A673 (cell line): ENCODE data around the gene PLPP2. TPM values are rescaled to one million over a fixed set of nuclear protein-coding genes. Genes with fewer than 3 reads are reported as not detected.

Source experiments
- BruUV-seq: library from RNA; stranded (reverse); fragments of 400-500 nt; replicated peaks from 2 replicates; lab custom pipeline; 2021; lab: Mats Ljungman, UMichigan
- CTCF ChIA-PET: fragments of 300-600 bp; sonication (Branson Sonifier 250); formaldehyde crosslinking; loops from one replicate; lab custom pipeline; 2022; ENCODE audit warnings: antibody characterized with exemption; lab: Charles Lee
- POLR2A ChIA-PET: fragments of 300-600 bp; sonication (Branson Sonifier 250); formaldehyde crosslinking; loops from one replicate; lab custom pipeline; 2022; ENCODE audit warnings: antibody characterized with exemption; ENCODE audit not compliant: low non-redundant PET; lab: Charles Lee
- DNase-seq: peaks from one replicate; pipeline ENCODE4 v3.0.0-alpha.2; 2015; ENCODE audit warnings: low spot score
- H3K27ac ChIP-seq: fragments of 200-600 bp; sonication (generic); 2 replicates; pipeline ENCODE4 v1.5.1; 2016; ENCODE audit warnings: mixed run types, low read depth, mild to moderate bottlenecking, mixed read lengths, antibody characterized with exemption, low read length; ENCODE audit not compliant: poor library complexity, severe bottlenecking
- H3K27me3 ChIP-seq: fragments of 200-600 bp; sonication (generic); replicated peaks from 2 replicates; pipeline ENCODE4 v1.6.1; 2017; ENCODE audit warnings: mixed run types, low read depth, mild to moderate bottlenecking, mixed read lengths, antibody characterized with exemption, low read length; ENCODE audit not compliant: insufficient read depth, poor library complexity
- H3K36me3 ChIP-seq: fragments of 200-600 bp; sonication (generic); 2 replicates; pipeline ENCODE4 v1.6.1; 2016; ENCODE audit warnings: mixed run types, mild to moderate bottlenecking, mixed read lengths, antibody characterized with exemption, low read length; ENCODE audit not compliant: insufficient read depth, poor library complexity, severe bottlenecking
- H3K4me1 ChIP-seq: fragments of 200-600 bp; sonication (generic); 2 replicates; pipeline ENCODE4 v1.6.1; 2017; ENCODE audit warnings: mixed run types, mild to moderate bottlenecking, mixed read lengths, antibody characterized with exemption, low read length; ENCODE audit not compliant: insufficient read depth, poor library complexity, severe bottlenecking
- H3K4me3 ChIP-seq: fragments of 200-600 bp; sonication (generic); 2 replicates; pipeline ENCODE4 v1.5.1; 2016; ENCODE audit warnings: low read depth, mixed run types, mild to moderate bottlenecking, mixed read lengths, low read length; ENCODE audit not compliant: poor library complexity, severe bottlenecking
- H3K9me3 ChIP-seq: fragments of 200-600 bp; sonication (generic); 2 replicates; pipeline ENCODE4 v1.6.1; 2016; ENCODE audit warnings: mixed run types, low read depth, mild to moderate bottlenecking, mixed read lengths, antibody characterized with exemption, low read length; ENCODE audit not compliant: poor library complexity, severe bottlenecking
- EZH2 ChIP-seq: fragments of 200-600 bp; sonication (generic); IDR thresholded peaks from 2 replicates; pipeline ENCODE4 v1.6.1; 2017; ENCODE audit warnings: borderline replicate concordance, low read depth, mild to moderate bottlenecking, mixed read lengths, antibody characterized with exemption, low read length; ENCODE audit not compliant: poor library complexity, severe bottlenecking
- intact Hi-C: fragments of 100-400 bp; cut with micrococcal nuclease; formaldehyde crosslinking; loops from one replicate; pipeline ENCODE4 v1.10.0; 2022; ENCODE audit not compliant: unreplicated experiment
- total RNA-seq: library from RNA; stranded (reverse); gene quantifications from 2 replicates; pipeline ENCODE4 v1.2.3, GENCODE V29; 2021
- TF ChIP-seq, protein P1 (sequence below): fragments of 300-800, 200-600 bp; sonication (generic); conservative IDR thresholded peaks from 2 replicates; pipeline ENCODE4 v1.5.1; 2017; ENCODE audit warnings: low read depth, mild to moderate bottlenecking, antibody characterized with exemption, low read length, moderate library complexity, mixed read lengths

The PLPP2 gene
- total RNA-seq, 1 experiment from 2014 or later: 2.6 TPM

DNA sequence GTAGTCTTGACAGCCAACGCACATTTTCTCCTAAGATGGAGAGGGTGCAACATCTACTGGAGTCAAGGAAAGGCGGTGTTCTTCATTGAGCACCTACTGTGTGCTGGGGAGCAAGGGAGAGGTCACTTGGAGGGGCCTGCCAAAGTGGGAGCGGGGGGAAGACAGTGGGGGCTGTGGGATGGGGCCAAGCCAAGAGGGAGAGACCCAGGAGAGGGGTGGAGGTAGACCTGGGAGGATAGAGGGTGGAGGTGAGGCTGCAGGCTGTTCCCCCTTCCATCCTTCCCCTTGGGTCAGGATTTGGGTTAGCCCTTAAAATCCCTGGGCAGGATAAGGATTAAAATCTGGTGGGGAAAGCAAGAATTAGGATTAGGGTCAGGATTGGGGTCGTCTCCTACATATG lies 1.7 kb upstream of the PLPP2 start:
- Histone ChIP-seq H3K27ac (no peak overlapping the region), H3K9me3 (no peaks in the 10 kb centered on the region), H3K27me3 (peaks cover 32% of the 10 kb centered on the region), H3K4me3 (no peak overlapping the region), H3K36me3 (no peaks in the 10 kb centered on the region), H3K4me1 (peaks cover 8% of the 10 kb centered on the region)
- POLR2A ChIA-PET: no interaction called here
- no TSS peak for BruUV-seq
- intact Hi-C loops: no loop called here
- no peak for TF ChIP-seq EZH2
- TF ChIP-seq, protein P1, sequence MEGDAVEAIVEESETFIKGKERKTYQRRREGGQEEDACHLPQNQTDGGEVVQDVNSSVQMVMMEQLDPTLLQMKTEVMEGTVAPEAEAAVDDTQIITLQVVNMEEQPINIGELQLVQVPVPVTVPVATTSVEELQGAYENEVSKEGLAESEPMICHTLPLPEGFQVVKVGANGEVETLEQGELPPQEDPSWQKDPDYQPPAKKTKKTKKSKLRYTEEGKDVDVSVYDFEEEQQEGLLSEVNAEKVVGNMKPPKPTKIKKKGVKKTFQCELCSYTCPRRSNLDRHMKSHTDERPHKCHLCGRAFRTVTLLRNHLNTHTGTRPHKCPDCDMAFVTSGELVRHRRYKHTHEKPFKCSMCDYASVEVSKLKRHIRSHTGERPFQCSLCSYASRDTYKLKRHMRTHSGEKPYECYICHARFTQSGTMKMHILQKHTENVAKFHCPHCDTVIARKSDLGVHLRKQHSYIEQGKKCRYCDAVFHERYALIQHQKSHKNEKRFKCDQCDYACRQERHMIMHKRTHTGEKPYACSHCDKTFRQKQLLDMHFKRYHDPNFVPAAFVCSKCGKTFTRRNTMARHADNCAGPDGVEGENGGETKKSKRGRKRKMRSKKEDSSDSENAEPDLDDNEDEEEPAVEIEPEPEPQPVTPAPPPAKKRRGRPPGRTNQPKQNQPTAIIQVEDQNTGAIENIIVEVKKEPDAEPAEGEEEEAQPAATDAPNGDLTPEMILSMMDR: no peak
- CTCF ChIA-PET: no interaction called here
- DNase-seq: no peak

DNA sequence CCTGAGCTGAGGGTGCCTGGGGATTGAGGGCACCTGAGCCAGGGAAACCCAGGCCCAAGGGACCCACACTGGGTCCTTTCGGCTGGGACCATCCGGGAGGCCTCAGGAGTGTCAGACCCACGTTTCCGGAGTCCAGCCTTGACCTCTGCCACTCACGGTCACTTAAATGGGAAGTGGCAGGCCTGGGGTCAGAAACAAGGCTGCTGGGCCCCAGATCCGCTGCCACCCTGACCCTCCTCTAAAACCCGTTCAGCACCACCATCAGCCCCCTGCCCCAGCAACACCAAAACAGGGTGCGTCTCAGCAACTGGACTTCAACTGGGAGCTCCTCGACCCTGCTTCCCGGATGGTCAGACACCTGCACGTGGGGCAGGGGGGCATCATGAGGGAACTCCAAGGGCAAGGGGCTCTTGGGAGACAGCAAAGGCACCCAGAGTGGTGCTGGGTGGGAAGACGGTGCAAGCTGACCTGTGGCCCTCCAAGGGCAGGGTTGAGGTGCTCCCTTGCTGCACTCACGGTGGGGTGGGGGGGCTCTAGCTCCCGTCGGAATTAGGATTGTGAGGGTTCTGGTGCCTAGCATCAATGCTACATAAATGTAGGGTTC lies 1.2 kb upstream of the PLPP2 start:
- H3K4me3 ChIP-seq: no peak overlapping the region
- TF ChIP-seq, protein P1: no peak
- no peak for TF ChIP-seq EZH2
- intact Hi-C loops: no loop called here
- no peak for DNase-seq
- ChIA-PET POLR2A (no interaction called here), CTCF (no interaction called here)
- H3K4me1 ChIP-seq: peaks cover 8% of the 10 kb centered on the region
- no TSS peak for BruUV-seq
- no peaks in the 10 kb centered on the region for H3K36me3 ChIP-seq
- H3K9me3 ChIP-seq: no peaks in the 10 kb centered on the region
- peaks cover 32% of the 10 kb centered on the region for H3K27me3 ChIP-seq
- no peak overlapping the region for H3K27ac ChIP-seq

DNA sequence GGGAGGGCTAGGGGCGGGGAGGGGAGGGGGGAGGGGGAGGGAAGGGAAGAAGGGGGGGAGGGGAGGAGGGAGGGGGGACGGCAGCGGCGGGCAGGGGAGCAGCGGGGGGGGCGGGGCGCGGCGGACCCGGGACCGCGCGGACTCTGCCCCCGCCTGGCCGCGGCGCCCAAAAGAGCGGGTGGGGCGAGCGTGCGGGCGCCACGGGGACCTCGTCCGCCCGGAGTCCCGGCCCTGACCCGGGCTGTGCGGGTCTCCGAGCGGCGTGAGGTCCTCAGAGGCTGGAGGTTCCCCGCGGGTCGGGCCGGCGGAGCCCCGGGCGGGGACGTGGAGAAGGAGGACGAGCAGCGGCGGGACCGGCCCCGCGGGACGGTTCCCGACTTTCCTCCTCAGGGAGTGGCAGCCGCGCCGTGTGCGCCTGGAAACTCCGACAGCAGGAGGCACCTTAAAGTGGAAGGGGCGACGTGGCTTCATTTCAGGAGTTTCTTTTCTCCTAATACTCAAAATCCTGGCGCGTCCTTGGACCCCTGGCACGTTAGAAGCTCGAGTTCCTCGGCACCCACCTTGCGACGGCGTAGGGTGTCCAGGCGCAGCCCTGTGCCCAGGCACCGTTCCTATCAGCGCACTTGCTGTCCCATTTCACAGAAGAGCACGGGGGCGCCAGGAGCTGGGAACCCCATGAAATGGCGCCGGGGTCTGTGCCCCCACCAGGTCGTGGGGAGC lies 518 bp upstream of the PLPP2 start:
- Histone ChIP-seq H3K27me3 (peaks cover 32% of the 10 kb centered on the region), H3K9me3 (no peaks in the 10 kb centered on the region), H3K4me1 (peaks cover 8% of the 10 kb centered on the region), H3K36me3 (no peaks in the 10 kb centered on the region), H3K27ac (no peak overlapping the region), H3K4me3 (no peak overlapping the region)
- intact Hi-C loops: no loop called here
- TF ChIP-seq, protein P1: no peak
- TF ChIP-seq EZH2: no peak
- CTCF ChIA-PET: no interaction called here
- BruUV-seq: no TSS peak
- DNase-seq: peak; percentile 25
- POLR2A ChIA-PET: no interaction called here
